ENCODE measurements around the gene SORD. TPM values are rescaled to one million over a fixed set of nuclear protein-coding genes. Genes with fewer than 3 reads are reported as not detected.
"Not testable (repeated sequence)": the region's sequence is repeated elsewhere in the genome, so short reads cannot be mapped to it uniquely, and the experiment has no call there.

The SORD gene
- total RNA-seq, 2 donors from 2014 or later = 14.8 to 17.8 TPM

- Mint-ChIP-seq H3K36me3 (no peaks in the 10 kb centered on the region), H3K9me3 (no peaks in the 10 kb centered on the region), H3K27ac (peak overlapping the region in 1 of 2 donors; percentile 2)
- no peak for ATAC-seq
- DNase-seq (ENCODE audit: low spot score in 2 of 2) = no peak
Measured at GRCh38 chr15:45100884-45101625, 78.1 kb downstream of the SORD start.

GRCh38 chr15:45101749-45102148 lies 78.8 kb downstream of the SORD start:
- no peaks in the 10 kb centered on the region for H3K36me3 Mint-ChIP-seq
- no peaks in the 10 kb centered on the region for H3K9me3 Mint-ChIP-seq
- no peak for DNase-seq (ENCODE audit: low spot score in 2 of 2)
- no peak for ATAC-seq
- H3K27ac Mint-ChIP-seq = no peak overlapping the region

GRCh38 chr15:45102226-45102625 lies 79.2 kb downstream of the SORD start:
- Mint-ChIP-seq H3K36me3 (no peaks in the 10 kb centered on the region), H3K9me3 (no peaks in the 10 kb centered on the region), H3K27ac (no peak overlapping the region)
- ATAC-seq (no peak), DNase-seq (ENCODE audit: low spot score in 2 of 2) (no peak)

- not testable (repeated sequence) for H3K36me3 Mint-ChIP-seq; ATAC-seq; H3K9me3 Mint-ChIP-seq; H3K27ac Mint-ChIP-seq; DNase-seq (ENCODE audit: low spot score in 2 of 2)
Measured at GRCh38 chr15:45104170-45104569, 81.2 kb downstream of the SORD start.

- no peak for ATAC-seq
- no peak for DNase-seq (ENCODE audit: low spot score in 2 of 2)
- Mint-ChIP-seq H3K36me3 (no peaks in the 10 kb centered on the region), H3K9me3 (no peaks in the 10 kb centered on the region), H3K27ac (no peak overlapping the region)
Measured at GRCh38 chr15:45105586-45105985, 82.6 kb downstream of the SORD start.

GRCh38 chr15:45106002-45106790 lies 83.2 kb downstream of the SORD start:
- H3K27ac Mint-ChIP-seq = no peak overlapping the region
- no peaks in the 10 kb centered on the region for H3K9me3 Mint-ChIP-seq
- ATAC-seq (no peak), DNase-seq (ENCODE audit: low spot score in 2 of 2) (no peak)
- no peaks in the 10 kb centered on the region for H3K36me3 Mint-ChIP-seq

GRCh38 chr15:45107941-45108630 lies 85.1 kb downstream of the SORD start:
- no peak for ATAC-seq
- no peak for DNase-seq (ENCODE audit: low spot score in 2 of 2)
- H3K36me3 Mint-ChIP-seq = no peaks in the 10 kb centered on the region
- H3K9me3 Mint-ChIP-seq = no peaks in the 10 kb centered on the region
- no peak overlapping the region for H3K27ac Mint-ChIP-seq

- ATAC-seq = no peak
- no peaks in the 10 kb centered on the region for H3K9me3 Mint-ChIP-seq
- no peak overlapping the region for H3K27ac Mint-ChIP-seq
- DNase-seq (ENCODE audit: low spot score in 2 of 2) = no peak
- peaks cover 0 to 5% of the 10 kb centered on the region in 2 donors for H3K36me3 Mint-ChIP-seq
Measured at GRCh38 chr15:45110256-45110820, 87.3 kb downstream of the SORD start.

GRCh38 chr15:45111390-45112142 lies 88.6 kb downstream of the SORD start:
- H3K36me3 Mint-ChIP-seq = peaks cover 0 to 5% of the 10 kb centered on the region in 2 donors
- no peak for ATAC-seq

GRCh38 chr15:45112143-45112590 lies 89.2 kb downstream of the SORD start:
- peaks cover 0 to 5% of the 10 kb centered on the region in 2 donors for H3K36me3 Mint-ChIP-seq
- no peak overlapping the region for H3K27ac Mint-ChIP-seq
- no peaks in the 10 kb centered on the region for H3K9me3 Mint-ChIP-seq
- no peak for DNase-seq (ENCODE audit: low spot score in 2 of 2)
- no peak for ATAC-seq

More at GRCh38 chr15:45111390-45112142, 88.6 kb downstream of the SORD start:
- no peaks in the 10 kb centered on the region for H3K9me3 Mint-ChIP-seq
- DNase-seq (ENCODE audit: low spot score in 2 of 2) = no peak
- no peak overlapping the region for H3K27ac Mint-ChIP-seq

- Mint-ChIP-seq H3K9me3 (no peaks in the 10 kb centered on the region), H3K36me3 (peaks cover 0 to 5% of the 10 kb centered on the region in 2 donors), H3K27ac (no peak overlapping the region)
- ATAC-seq = peak in 1 of 2 donors; percentile 51
- DNase-seq (ENCODE audit: low spot score in 2 of 2) = peak in 1 of 2 donors; percentile 27
Measured at GRCh38 chr15:45112591-45113379, 89.8 kb downstream of the SORD start.

- no peak for DNase-seq (ENCODE audit: low spot score in 2 of 2)
- no peaks in the 10 kb centered on the region for H3K9me3 Mint-ChIP-seq
- H3K36me3 Mint-ChIP-seq = peaks cover 0 to 5% of the 10 kb centered on the region in 2 donors
- ATAC-seq = no peak
- H3K27ac Mint-ChIP-seq = no peak overlapping the region
Measured at GRCh38 chr15:45113380-45113990, 90.5 kb downstream of the SORD start.

GRCh38 chr15:45114076-45114750 lies 91.2 kb downstream of the SORD start, which contains the start of the genes DUOX2 and DUOXA2:
Gene DUOX2, minus strand, starts transcription at chr15:45114172. Its CDS starts 761 bp downstream, at chr15:45113411.
Gene DUOXA2, plus strand, starts transcription at chr15:45114326. Its CDS starts 280 bp downstream, at chr15:45114606.
- Mint-ChIP-seq H3K36me3 (peaks cover 0 to 5% of the 10 kb centered on the region in 2 donors), H3K27ac (no peak within 1 kb of the TSS), H3K9me3 (no peaks in the 10 kb centered on the region)
- peak in 1 of 2 donors; percentile 23 for DNase-seq (ENCODE audit: low spot score in 2 of 2)
- ATAC-seq = no peak

- Mint-ChIP-seq H3K27ac (no peak overlapping the region), H3K36me3 (peaks cover 0 to 5% of the 10 kb centered on the region in 2 donors), H3K9me3 (no peaks in the 10 kb centered on the region)
- DNase-seq (ENCODE audit: low spot score in 2 of 2) (no peak), ATAC-seq (no peak)
Measured at GRCh38 chr15:45114751-45115085, 91.7 kb downstream of the SORD start.
